HEK293T (cell line): ENCODE results near the gene SERPINC1.

Source experiments
- CTCF ChIA-PET: fragments of 350-600 bp; formaldehyde crosslinking; extraction: SDS; loops from one replicate; lab custom pipeline; 2021; ENCODE audit warnings: antibody characterized with exemption, inconsistent platforms; lab: Yijun Ruan, JAX
- POLR2A ChIA-PET: fragments of 350-600 bp; formaldehyde crosslinking; extraction: SDS; loops from one replicate; lab custom pipeline; 2020; ENCODE audit warnings: antibody characterized with exemption, inconsistent platforms; lab: Yijun Ruan, JAX
- DNase-seq: peaks from one replicate; pipeline ENCODE4 v3.0.0; 2012; ENCODE audit warnings: mixed read lengths; ENCODE audit errors: extremely low spot score
- ARNT ChIP-seq: fragments of 450-650 bp; IDR thresholded peaks from 2 replicates; pipeline ENCODE4 v1.6.1; 2017; ENCODE audit warnings: mild to moderate bottlenecking
- BHLHE40 ChIP-seq: fragments of 450-650 bp; IDR thresholded peaks from 2 replicates; pipeline ENCODE4 v1.6.1; 2016; ENCODE audit warnings: mild to moderate bottlenecking, moderate library complexity, borderline replicate concordance
- CTBP1 ChIP-seq: fragments of 450-650 bp; IDR thresholded peaks from 2 replicates; pipeline ENCODE4 v1.6.1; 2016; ENCODE audit warnings: borderline replicate concordance
- ELF4 ChIP-seq: fragments of 450-650 bp; IDR thresholded peaks from 2 replicates; pipeline ENCODE4 v1.6.1; 2017; ENCODE audit warnings: antibody characterized with exemption
- FOXA1 ChIP-seq: fragments of 450-650 bp; IDR thresholded peaks from 2 replicates; pipeline ENCODE4 v1.6.1; 2016; ENCODE audit warnings: mild to moderate bottlenecking
- FOXK2 ChIP-seq: fragments of 450-650 bp; IDR thresholded peaks from 2 replicates; pipeline ENCODE4 v1.6.1; 2016; ENCODE audit warnings: mild to moderate bottlenecking
- FOXM1 ChIP-seq: fragments of 450-650 bp; IDR thresholded peaks from 2 replicates; pipeline ENCODE4 v1.6.1; 2017; ENCODE audit warnings: mild to moderate bottlenecking, borderline replicate concordance
- HDGF ChIP-seq: fragments of 450-650 bp; IDR thresholded peaks from 2 replicates; pipeline ENCODE4 v1.6.1; 2017; ENCODE audit warnings: antibody characterized with exemption, borderline replicate concordance
- L3MBTL2 ChIP-seq: fragments of 450-650 bp; conservative IDR thresholded peaks from 2 replicates; pipeline ENCODE4 v1.6.1; 2016; ENCODE audit warnings: mild to moderate bottlenecking
- LEF1 ChIP-seq: fragments of 450-650 bp; IDR thresholded peaks from 2 replicates; pipeline ENCODE4 v1.6.1; 2017; ENCODE audit warnings: mild to moderate bottlenecking, borderline replicate concordance
- NFRKB ChIP-seq: fragments of 450-650 bp; IDR thresholded peaks from 2 replicates; pipeline ENCODE4 v1.6.1; 2016; ENCODE audit warnings: mild to moderate bottlenecking, moderate library complexity
- SP1 ChIP-seq: fragments of 450-650 bp; IDR thresholded peaks from 2 replicates; pipeline ENCODE4 v1.6.1; 2017
- SUZ12 ChIP-seq: fragments of 450-650 bp; IDR thresholded peaks from 2 replicates; pipeline ENCODE4 v1.6.1; 2016; ENCODE audit warnings: mild to moderate bottlenecking
- TARDBP ChIP-seq: fragments of 450-650 bp; IDR thresholded peaks from 2 replicates; pipeline ENCODE4 v1.6.1; 2016
- ZNF384 ChIP-seq: fragments of 450-650 bp; IDR thresholded peaks from 2 replicates; pipeline ENCODE4 v1.6.1; 2016
- TF ChIP-seq, protein P1 (sequence below): fragments of 450-650 bp; IDR thresholded peaks from 2 replicates; pipeline ENCODE4 v1.6.1; 2016

Gene SERPINC1

DNA sequence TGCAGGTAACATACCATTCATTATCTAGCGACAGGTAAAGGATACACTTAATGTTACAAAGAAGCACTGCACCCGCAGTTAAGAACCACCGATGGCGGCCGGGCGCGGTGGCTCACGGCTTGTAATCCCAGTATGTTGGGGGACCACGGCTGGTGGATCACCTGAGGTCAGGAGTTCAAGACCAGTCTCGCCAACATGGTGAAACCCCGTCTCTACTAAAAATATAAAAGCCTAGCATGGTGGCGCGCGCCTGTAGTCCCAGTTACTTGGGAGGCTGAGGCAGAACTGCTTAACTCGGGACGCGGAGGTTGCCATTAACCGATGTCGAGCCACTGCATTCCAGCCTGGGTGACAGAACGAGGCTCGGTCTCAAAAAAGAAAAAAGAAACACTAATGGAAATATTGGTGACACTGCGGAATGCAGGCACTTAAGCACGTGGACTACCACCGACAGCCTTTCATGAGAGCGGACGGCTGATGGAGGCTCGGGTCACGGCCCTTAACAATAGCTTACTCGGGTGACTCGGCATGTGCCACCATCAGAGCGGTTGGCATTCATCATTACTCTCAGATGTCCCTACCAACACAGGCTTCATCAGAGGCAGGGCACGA, 49.9 kb downstream of the SERPINC1 start:
- CTCF ChIA-PET, result no interaction called here
- TF ChIP-seq, protein P1, sequence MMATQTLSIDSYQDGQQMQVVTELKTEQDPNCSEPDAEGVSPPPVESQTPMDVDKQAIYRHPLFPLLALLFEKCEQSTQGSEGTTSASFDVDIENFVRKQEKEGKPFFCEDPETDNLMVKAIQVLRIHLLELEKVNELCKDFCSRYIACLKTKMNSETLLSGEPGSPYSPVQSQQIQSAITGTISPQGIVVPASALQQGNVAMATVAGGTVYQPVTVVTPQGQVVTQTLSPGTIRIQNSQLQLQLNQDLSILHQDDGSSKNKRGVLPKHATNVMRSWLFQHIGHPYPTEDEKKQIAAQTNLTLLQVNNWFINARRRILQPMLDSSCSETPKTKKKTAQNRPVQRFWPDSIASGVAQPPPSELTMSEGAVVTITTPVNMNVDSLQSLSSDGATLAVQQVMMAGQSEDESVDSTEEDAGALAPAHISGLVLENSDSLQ, result no peak
- 0 out of 2 replicates have a peak, but pooled peaks have one; percentile 16 for TF ChIP-seq L3MBTL2
- no peak for TF ChIP-seq ARNT
- no peak for TF ChIP-seq ELF4
- DNase-seq, result no peak
- POLR2A ChIA-PET, result interaction anchor here (0.7 to 2.4 kb wide), 8 partner anchors 10 to 437 kb away, joined by 3 to 12 read pairs (median 6); no protein-coding TSS in a partner anchor

DNA sequence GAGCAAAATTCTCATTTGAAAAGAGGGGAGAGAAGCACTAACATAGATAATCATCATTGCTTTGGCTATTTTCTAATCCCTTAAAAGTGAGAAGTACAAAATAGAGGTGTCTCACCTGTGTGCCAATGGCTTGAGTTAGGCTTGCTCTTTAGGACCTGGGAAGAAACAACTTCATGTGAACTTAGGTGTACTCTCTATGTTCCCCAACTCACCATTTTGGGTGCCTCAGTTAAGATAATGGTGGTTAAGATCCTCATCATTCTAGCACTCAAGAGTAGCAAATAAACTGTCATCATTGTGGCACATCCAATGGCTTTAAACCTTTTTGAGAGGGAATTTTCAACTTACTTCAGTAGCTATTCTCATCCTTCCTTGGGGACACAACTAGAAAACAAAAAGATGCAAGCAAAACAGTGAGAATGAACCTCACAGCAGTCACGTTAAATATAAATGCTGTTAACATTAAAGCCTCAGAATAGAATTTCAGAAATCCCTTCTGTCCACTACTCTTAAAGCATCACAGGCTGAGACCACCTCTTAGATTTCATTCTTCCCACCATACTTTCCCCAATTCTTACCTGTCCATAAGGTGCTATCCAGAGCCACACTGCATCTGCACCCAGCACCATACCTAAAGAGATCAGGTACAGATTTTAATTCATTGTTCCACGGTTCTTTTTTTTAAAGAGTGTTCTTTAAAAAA, 50.6 kb downstream of the SERPINC1 start:
- TF ChIP-seq BHLHE40, result no peak
- no peak for TF ChIP-seq ELF4
- TF ChIP-seq FOXA1, result no peak
- no peak for TF ChIP-seq LEF1
- no peak for TF ChIP-seq ZNF384
- no peak for TF ChIP-seq TARDBP
- TF ChIP-seq SUZ12, result no peak
- no peak for TF ChIP-seq ARNT
- TF ChIP-seq CTBP1, result no peak
- TF ChIP-seq HDGF, result no peak
- TF ChIP-seq, protein P1, result no peak
- no peak for TF ChIP-seq NFRKB
- TF ChIP-seq SP1, result no peak
- TF ChIP-seq FOXM1, result no peak
- TF ChIP-seq FOXK2, result no peak
- no peak for TF ChIP-seq L3MBTL2
- no peak for DNase-seq
- ChIA-PET CTCF (no interaction called here), POLR2A (no interaction called here)

DNA sequence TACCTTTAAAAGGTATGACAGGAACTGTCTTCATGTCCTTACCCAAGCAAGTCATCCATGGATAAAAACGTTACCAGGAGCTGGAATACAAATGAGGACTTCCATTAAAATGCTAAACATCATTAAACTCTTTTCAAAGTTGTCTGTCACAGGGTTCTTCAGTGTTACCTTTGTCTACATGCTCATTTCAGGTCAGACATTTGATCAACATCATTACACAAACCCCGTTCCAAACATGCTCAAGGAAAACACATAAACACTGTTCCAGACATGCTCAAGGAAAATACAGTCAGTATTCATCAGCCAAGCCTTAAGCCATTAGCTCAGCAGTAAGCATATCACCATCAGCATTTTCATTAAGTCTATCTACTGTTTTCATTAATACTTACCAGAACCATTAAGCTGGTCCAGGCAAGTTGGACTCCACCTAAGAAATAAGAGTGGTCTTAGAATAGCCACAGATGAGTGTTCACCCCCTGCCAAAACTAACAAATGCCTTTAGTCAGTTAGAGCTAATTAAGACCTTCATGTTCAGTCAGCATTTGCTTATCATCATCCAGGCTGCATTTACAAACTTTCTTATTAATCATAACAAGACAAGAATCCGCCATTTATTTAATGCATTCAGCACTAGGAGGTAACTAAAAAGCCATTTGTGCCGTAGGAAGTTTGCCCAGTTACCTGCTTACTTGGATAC, 51.5 kb downstream of the SERPINC1 start:
- ChIA-PET POLR2A (interaction anchor here (0.6 to 1.3 kb wide), 3 partner anchors 17 to 157 kb away, joined by 3 to 4 read pairs (median 3); partner anchors contain the start of gene DARS2), CTCF (no interaction called here)
- DNase-seq, result no peak
- TF ChIP-seq BHLHE40 (no peak), NFRKB (no peak), LEF1 (no peak), FOXK2 (no peak), CTBP1 (no peak), ARNT (no peak), ELF4 (no peak), SUZ12 (no peak), FOXM1 (no peak), HDGF (no peak), TARDBP (no peak), ZNF384 (no peak), FOXA1 (no peak), SP1 (no peak), L3MBTL2 (no peak)
- TF ChIP-seq, protein P1, result no peak

DNA sequence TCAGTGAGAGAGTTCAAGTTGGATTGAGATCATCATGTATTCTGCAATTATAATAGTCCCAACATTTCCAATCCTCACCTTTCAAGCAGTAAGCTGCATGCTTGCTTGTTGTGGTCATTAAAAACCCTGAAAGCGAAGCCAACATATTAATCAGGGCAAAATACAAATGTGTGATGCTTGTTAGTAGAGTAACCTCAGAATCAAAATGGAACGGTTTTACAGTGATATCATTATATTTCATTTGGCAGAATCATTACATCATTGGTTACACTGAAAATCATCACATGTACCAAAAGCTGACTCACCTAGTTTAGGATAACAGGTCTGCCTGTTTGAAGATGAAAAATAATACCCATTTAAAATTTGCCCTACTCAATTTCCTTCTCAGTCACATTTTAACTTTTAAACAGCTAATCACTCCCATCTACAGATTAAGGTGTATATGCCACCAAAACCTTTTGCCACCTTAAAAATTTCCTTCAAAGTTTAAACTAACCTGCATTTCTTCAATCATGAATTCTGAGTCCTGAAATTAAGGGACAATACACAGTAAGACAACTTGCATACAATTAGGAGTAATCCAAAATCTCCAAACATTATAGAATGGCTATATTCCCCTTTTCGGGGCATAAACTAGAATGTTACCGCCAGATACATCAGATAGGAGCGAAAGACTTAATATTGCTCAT, 52.8 kb downstream of the SERPINC1 start:
- DNase-seq, result no peak
- CTCF ChIA-PET, result no interaction called here
- POLR2A ChIA-PET, result interaction anchor here (1.6 kb wide), 2 partner anchors 10 to 40 kb away, joined by 5 read pairs; partner anchors contain the start of gene DARS2
- TF ChIP-seq NFRKB (0 out of 2 replicates have a peak, but pooled peaks have one; percentile 18), FOXA1 (no peak), ARNT (no peak)

DNA sequence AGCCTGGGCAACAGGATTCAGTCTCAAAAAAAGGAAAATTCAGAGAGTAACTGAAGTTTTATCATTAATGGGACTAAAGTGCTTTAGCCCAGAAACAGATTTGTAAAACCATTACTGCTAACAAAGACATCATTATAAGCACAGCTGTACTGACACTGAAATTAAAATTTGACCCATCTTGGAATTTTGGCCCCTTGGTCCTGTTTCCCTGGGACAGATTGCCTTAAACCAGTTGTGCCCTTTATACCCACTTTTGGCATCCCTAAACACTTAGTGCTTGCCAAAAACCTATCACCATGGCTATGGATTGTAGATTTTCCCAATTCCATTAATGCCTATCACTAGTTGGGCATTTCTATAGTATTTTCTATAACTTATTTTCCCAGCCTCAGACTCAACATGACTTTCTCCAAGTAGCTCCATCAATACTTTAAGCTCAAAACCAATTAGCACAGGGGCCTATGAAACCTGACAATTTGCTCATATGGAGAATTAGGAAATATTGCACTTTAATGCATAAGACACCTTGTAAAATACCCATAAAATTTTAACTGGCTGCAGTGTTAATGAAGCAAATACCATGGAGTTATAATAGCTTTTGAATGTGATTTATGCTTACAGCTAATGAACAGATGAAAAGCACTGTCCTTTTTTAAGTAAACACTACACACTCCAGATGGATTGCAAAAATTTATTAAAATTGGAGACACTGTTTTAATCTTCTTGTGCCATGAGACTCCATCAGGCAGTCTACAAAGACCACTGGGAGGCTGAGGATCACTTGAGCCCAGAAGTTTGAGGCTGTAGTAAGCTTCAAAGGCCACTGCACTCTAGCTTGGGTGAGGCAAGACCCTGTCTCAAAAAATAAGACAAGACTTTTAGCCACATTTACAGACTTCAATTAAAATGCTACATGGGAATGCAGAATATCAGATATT, 53.6 kb downstream of the SERPINC1 start:
- CTCF ChIA-PET, result no interaction called here

More for the DNA sequence above, 53.6 kb downstream of the SERPINC1 start:
- TF ChIP-seq LEF1, result 0 out of 2 replicates have a peak, but pooled peaks have one; percentile 16
- TF ChIP-seq ELF4, result peak; percentile 33; the same call in 1 of the 2 replicates
- TF ChIP-seq HDGF, result no peak
- TF ChIP-seq FOXM1, result no peak
- TF ChIP-seq BHLHE40, result 0 out of 2 replicates have a peak, but pooled peaks have one; percentile 32
- TF ChIP-seq, protein P1, result no peak
- no peak for TF ChIP-seq CTBP1
- TF ChIP-seq L3MBTL2, result 0 out of 2 replicates have a peak, but pooled peaks have one; percentile 16
- POLR2A ChIA-PET, result interaction anchor here (1.0 to 1.6 kb wide), 5 partner anchors 9 to 434 kb away, joined by 3 to 5 read pairs (median 3); partner anchors contain the start of gene DARS2
- DNase-seq, result no peak
